HFFc6 (cell line): ENCODE measurements around the gene NGB. TPM values are rescaled to one million over a fixed set of nuclear protein-coding genes. Genes with fewer than 3 reads are reported as not detected.

ENCODE experiments used
- DNase-seq: peaks from one replicate; pipeline ENCODE4 v3.0.0-alpha.2; 2018
- H3K27ac Mint-ChIP-seq: 2 replicates; pipeline ENCODE4 v1.8.0; 2020; ENCODE audit warnings: mild to moderate bottlenecking, mixed read lengths
- H3K27me3 Mint-ChIP-seq: 2 replicates; pipeline ENCODE4 v1.8.0; 2021; ENCODE audit warnings: mild to moderate bottlenecking, moderate library complexity, mixed read lengths; ENCODE audit not compliant: insufficient read depth
- H3K36me3 Mint-ChIP-seq: 2 replicates; pipeline ENCODE4 v1.8.0; 2021; ENCODE audit warnings: low read depth, mixed read lengths
- H3K4me1 Mint-ChIP-seq: 2 replicates; pipeline ENCODE4 v1.8.0; 2020; ENCODE audit warnings: low read depth, mixed read lengths
- H3K4me3 Mint-ChIP-seq: 2 replicates; pipeline ENCODE4 v1.8.0; 2020; ENCODE audit warnings: mild to moderate bottlenecking, moderate library complexity, mixed read lengths
- H3K9me3 Mint-ChIP-seq: 2 replicates; pipeline ENCODE4 v1.8.0; 2020; ENCODE audit warnings: mild to moderate bottlenecking, mixed read lengths
- total RNA-seq, 6 experiments: library from RNA; stranded (reverse); fragmentation: NEBNext Ultra II Directional; extraction: Animal tissue kit (Norgen Biotek cat#: 25700); gene quantifications; 2 replicates in 1 of 6; 3 replicates in 5 of 6; pipeline ENCODE4 v1.2.3, GENCODE V29; 2021
- TF ChIP-seq, protein P1 (sequence below): fragments of 200-600 bp; sonication (generic); IDR thresholded peaks from 2 replicates; pipeline ENCODE4 v1.5.0; 2021; ENCODE audit warnings: antibody characterized with exemption, mild to moderate bottlenecking

Gene NGB
- total RNA-seq, 6 experiments from 2014 or later = not detected

DNA sequence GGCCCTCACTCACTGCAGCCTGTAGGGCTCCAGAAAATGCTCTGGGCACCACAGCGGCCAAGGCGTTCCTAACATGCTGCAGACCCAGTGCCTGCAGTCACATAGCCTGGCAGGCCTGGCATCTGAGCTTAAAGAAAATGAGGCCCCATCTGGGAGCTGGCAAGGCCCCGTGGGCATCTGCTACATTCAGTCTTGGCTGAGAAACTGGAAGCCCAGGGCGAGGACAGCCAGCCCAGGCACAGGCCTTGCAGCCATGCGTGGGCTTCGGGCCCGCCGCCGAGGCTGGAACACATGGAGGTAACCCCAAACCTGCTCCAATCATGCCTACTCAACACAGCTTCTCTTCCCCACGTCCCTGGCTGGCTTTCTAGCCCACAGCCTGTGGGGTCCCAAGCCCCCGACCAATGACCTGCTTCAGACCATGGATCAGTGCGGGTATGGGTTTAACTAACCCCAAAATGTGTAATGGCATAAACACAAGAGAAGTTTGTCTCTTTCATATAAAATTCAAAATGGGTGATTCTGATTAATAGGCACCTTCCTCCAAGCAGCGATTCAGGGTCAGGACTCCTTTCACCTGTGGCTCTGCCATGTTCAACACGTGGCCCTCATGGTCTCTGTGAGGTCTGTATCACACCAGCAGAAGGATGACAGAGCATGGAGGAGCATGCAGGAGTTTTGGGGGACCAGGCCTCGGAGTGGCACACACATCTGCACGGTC lies 6.4 kb downstream of the NGB start:
- TF ChIP-seq, protein P1, sequence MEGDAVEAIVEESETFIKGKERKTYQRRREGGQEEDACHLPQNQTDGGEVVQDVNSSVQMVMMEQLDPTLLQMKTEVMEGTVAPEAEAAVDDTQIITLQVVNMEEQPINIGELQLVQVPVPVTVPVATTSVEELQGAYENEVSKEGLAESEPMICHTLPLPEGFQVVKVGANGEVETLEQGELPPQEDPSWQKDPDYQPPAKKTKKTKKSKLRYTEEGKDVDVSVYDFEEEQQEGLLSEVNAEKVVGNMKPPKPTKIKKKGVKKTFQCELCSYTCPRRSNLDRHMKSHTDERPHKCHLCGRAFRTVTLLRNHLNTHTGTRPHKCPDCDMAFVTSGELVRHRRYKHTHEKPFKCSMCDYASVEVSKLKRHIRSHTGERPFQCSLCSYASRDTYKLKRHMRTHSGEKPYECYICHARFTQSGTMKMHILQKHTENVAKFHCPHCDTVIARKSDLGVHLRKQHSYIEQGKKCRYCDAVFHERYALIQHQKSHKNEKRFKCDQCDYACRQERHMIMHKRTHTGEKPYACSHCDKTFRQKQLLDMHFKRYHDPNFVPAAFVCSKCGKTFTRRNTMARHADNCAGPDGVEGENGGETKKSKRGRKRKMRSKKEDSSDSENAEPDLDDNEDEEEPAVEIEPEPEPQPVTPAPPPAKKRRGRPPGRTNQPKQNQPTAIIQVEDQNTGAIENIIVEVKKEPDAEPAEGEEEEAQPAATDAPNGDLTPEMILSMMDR = no peak
- Mint-ChIP-seq H3K9me3 (peaks cover 6% of the 10 kb centered on the region), H3K27ac (no peak overlapping the region), H3K36me3 (no peaks in the 10 kb centered on the region), H3K4me1 (no peaks in the 10 kb centered on the region), H3K27me3 (peaks cover 50% of the 10 kb centered on the region), H3K4me3 (no peak overlapping the region)
- DNase-seq = no peak

DNA sequence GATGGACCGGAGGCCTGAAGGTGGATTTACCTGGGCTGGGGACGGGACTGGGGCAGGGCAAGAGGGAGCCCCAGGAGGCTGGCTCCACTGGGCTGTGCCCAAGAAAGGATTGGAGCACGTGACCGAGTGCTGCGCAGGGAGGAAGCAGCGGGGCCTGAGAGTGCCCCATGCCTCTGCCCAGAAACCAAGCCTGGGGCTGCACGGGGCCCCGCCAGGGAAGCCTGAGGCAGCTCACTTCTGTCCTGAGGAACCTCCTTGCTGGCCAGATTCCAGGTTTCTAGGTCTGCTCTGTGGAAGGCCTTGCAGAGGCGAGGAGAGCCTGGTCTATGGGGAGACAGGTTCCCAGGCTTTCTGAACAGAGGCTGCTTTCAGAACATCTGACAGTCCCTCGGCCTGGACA lies 10.4 kb downstream of the NGB start:
- H3K4me1 Mint-ChIP-seq = no peaks in the 10 kb centered on the region
- H3K36me3 Mint-ChIP-seq = no peaks in the 10 kb centered on the region
- peaks cover 45% of the 10 kb centered on the region for H3K27me3 Mint-ChIP-seq
- no peak overlapping the region for H3K27ac Mint-ChIP-seq
- no peaks in the 10 kb centered on the region for H3K9me3 Mint-ChIP-seq
- TF ChIP-seq, protein P1 = no peak
- no peak overlapping the region for H3K4me3 Mint-ChIP-seq
- no peak for DNase-seq

DNA sequence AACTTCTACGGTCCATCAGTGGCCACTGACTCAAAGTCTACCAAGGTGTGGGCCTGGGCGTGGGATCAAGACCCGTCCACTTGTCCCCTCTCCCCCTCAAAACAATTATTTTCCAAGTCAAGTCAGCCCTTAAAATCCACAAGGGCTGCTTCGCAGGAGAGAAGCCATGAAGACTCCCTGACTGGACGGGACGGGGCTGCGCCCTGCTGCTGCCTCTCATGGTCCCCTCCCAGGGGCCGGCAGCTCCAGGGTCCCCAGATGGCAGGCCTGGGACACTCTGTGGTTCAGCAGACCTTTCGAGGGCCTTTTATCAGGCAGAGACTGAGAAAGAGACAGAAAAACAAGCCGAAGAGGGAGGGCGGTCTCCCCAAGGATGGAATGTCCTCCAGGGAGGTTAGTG lies 10.8 kb downstream of the NGB start:
- Mint-ChIP-seq H3K9me3 (no peaks in the 10 kb centered on the region), H3K4me3 (no peak overlapping the region), H3K4me1 (no peaks in the 10 kb centered on the region), H3K27ac (no peak overlapping the region), H3K36me3 (no peaks in the 10 kb centered on the region), H3K27me3 (peaks cover 41% of the 10 kb centered on the region)
- TF ChIP-seq, protein P1 = no peak
- no peak for DNase-seq

DNA sequence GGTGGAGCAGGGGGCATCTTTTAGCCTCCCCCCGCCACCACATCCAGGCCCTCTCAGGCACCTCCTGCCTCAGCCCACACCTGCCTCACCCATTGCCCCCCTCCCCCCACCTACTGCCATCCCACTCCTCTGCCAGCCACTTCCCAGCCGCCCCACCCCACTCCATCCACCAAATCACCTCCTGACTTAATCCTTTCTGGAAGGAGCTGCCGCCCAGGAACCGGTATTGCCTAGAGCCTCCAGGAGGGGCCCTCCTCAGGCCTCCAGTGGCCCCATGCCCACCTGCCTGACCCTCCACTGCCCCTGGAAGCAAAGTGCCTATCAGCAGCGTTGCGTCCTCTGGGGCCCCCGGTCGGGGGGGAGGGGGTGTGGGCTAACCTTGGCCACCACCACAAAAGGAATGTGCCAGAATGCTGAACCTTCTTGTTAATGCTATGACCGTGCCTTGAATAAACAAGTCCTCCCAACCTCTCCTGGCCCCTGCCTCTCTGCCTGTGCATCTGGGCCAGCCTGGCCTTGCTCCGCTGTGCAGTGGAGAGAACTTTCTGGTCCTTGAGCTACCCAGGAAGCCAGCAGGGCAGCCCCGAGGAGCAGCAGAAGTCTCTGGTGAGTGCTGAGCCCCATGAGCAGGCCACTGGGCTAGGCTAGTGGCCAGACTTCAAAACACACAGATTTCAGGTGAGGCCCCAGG lies 11.8 kb downstream of the NGB start:
- H3K36me3 Mint-ChIP-seq = no peaks in the 10 kb centered on the region
- TF ChIP-seq, protein P1 = no peak

DNA sequence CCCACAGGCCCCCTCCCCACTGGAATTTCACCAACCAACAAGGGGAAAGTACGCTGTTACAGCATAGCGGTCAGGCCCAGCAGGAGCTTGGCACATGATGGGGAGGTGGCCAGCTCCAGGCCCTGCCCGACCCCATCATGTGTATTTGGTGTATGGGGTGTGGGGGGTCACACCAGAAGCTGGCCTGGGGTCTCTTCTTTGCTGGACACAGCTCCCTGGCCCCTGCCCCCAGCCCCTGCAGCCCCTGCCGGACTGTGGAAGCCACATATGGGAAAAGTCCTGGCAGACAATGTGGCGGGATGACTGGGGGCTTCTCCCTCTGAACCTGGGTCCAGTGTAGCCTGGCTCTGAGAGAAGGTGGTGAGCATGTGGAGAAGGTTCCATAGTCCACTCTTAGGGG lies 12.4 kb downstream of the NGB start:
- Mint-ChIP-seq H3K36me3 (no peaks in the 10 kb centered on the region), H3K4me3 (no peak overlapping the region), H3K27ac (no peak overlapping the region), H3K9me3 (no peaks in the 10 kb centered on the region), H3K4me1 (no peaks in the 10 kb centered on the region), H3K27me3 (peaks cover 40% of the 10 kb centered on the region)
- TF ChIP-seq, protein P1 = no peak
- no peak for DNase-seq

More for the DNA sequence above, 11.8 kb downstream of the NGB start:
- DNase-seq = no peak
- H3K4me3 Mint-ChIP-seq = no peak overlapping the region
- no peak overlapping the region for H3K27ac Mint-ChIP-seq
- peaks cover 36% of the 10 kb centered on the region for H3K27me3 Mint-ChIP-seq
- H3K9me3 Mint-ChIP-seq = no peaks in the 10 kb centered on the region
- H3K4me1 Mint-ChIP-seq = no peaks in the 10 kb centered on the region
